ENCODE results near the gene CPTP. TPM values are rescaled to one million over a fixed set of nuclear protein-coding genes. Genes with fewer than 3 reads are reported as not detected.
A peak's percentile ranks its signal among the peaks of the same experiment; 100 is the strongest.

Gene CPTP
- total RNA-seq, 1 experiment from 2014 or later: 14.0 TPM

DNA sequence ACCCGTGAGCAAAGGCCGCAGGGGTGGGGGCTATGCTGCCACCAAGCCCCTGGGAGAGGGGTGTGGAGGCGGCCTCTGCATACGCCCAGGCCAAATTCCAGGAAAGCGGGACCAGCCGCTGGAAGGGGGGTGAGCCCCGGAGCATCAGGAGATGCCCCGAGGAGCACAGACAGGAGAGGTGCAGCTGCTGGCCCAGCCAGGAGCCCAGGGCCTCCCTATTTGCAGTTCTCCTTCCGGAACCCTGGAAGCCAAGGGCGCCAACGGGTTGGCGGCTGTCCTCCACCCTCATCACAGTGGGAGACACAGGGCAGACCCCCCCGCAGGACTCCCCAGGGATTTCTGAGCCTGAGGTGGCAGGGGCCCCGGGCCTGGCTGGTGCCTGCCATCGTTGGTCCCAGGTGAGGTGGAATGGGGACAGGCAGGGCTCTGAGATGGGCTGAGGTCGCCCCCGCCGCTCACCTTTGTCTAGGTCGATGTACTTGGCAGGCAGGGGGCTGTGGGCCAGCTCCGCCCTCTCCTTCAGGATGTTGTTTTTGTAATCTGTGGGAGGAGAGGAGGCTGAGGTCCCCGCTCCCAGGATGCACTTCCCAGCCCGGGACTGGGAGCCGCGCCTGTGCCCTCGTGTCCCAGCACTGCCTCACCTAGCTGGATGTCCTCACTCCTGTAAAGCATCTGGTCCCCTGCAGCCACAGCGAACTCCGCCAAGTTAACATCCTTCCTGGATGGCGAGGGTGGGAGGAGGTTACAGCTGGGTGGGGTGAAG, 29.0 kb downstream of the CPTP start:
- Histone ChIP-seq H3K9ac (ENCODE audit: extremely low read depth, insufficient read length, low read length) (no peak overlapping the region), H3K4me2 (ENCODE audit: insufficient read depth, insufficient read length, low read length) (peak overlapping the region; percentile 62), H3K4me1 (ENCODE audit: insufficient read depth, low read length) (no peaks in the 10 kb centered on the region; the same call in 1 of the 2 replicates), H2AFZ (ENCODE audit: low read length) (no peak overlapping the region), H2BK15ac (ENCODE audit: low read depth, low read length) (no peak overlapping the region), H3K27ac (ENCODE audit: insufficient read length, low read depth, low read length) (no peak overlapping the region), H3K56ac (ENCODE audit: insufficient read length, low read depth, low read length) (no peak overlapping the region), H4K20me1 (ENCODE audit: control insufficient read depth, insufficient read depth, insufficient read length) (no peaks in the 10 kb centered on the region), H3K79me1 (ENCODE audit: insufficient read depth, low read depth, low read length, poor library complexity, severe bottlenecking) (no peaks in the 10 kb centered on the region), H3K23me2 (ENCODE audit: insufficient read length, low read depth, low read length, poor library complexity, severe bottlenecking) (peaks cover 9% of the 10 kb centered on the region), H3K14ac (ENCODE audit: insufficient read depth, low read length) (no peak overlapping the region; the same call in 1 of the 2 replicates), H4K91ac (ENCODE audit: insufficient read length, low read depth, low read length) (no peak overlapping the region), H3K9me3 (ENCODE audit: control insufficient read depth, low read depth, low read length) (no peaks in the 10 kb centered on the region), H3K4ac (ENCODE audit: low read depth, low read length) (no peak overlapping the region), H2BK5ac (ENCODE audit: insufficient read length, low read length) (no peak overlapping the region), H3K79me2 (ENCODE audit: insufficient read depth, low read length) (no peaks in the 10 kb centered on the region), H3K18ac (ENCODE audit: insufficient read length, low read depth, low read length) (no peak overlapping the region), H4K8ac (replicated peaks; ENCODE audit: insufficient read length, low read depth, low read length) (no peak overlapping the region), H2BK120ac (ENCODE audit: low read depth, low read length, poor library complexity, severe bottlenecking) (no peak overlapping the region), H2BK20ac (ENCODE audit: low read depth, low read length, poor library complexity, severe bottlenecking) (no peak overlapping the region), H2AK5ac (ENCODE audit: insufficient read length, low read length) (no peak overlapping the region), H4K5ac (ENCODE audit: insufficient read length, low read depth, low read length) (no peak overlapping the region), H3K23ac (ENCODE audit: insufficient read length, low read depth, low read length) (no peak overlapping the region), H3K27me3 (ENCODE audit: insufficient read depth, low read length) (peaks cover 4% of the 10 kb centered on the region; the same call in 1 of the 2 replicates), H2BK12ac (ENCODE audit: insufficient read length, low read depth, low read length) (no peak overlapping the region), H3T11ph (ENCODE audit: low read length) (no peak overlapping the region)
- Mint-ChIP-seq H3K4me1 (peaks cover 24 to 38% of the 10 kb centered on the region in 2 experiments), H3K36me3 (ENCODE audit: insufficient read depth in 1 of 3, low read depth in 3 of 3) (peaks cover 0 to 8% (median 2%) of the 10 kb centered on the region in 3 experiments; a peak in 1 of 7 replicates), H3K9me3 (no peaks in the 10 kb centered on the region), H3K27ac (no peak overlapping the region), H3K27me3 (ENCODE audit: low read depth) (peaks cover 35% of the 10 kb centered on the region), H3K4me3 (peak overlapping the region; percentile 58 to 85)
- DNase-seq: peak; percentile 82
- no peak for TF ChIP-seq CTCF (conservative IDR thresholded peaks at IDR 0.05)
- no CpG with 5 or more reads among the region's 28 CpGs for WGBS (ENCODE audit: extremely low coverage, insufficient read length, low lambda C conversion rate)
